Measurements from ENCODE around the gene PTPRC. TPM values are rescaled to one million over a fixed set of nuclear protein-coding genes. Genes with fewer than 3 reads are reported as not detected.

PTPRC gene
- total and polyA plus RNA-seq, 2 donors = 130 to 490 TPM

GRCh38 chr1:198637916-198638437 is 863 bp upstream of the PTPRC start:
- WGBS = 88% methylated on average over 1 of the region's 1 CpG

GRCh38 chr1:198638441-198638840 is 399 bp upstream of the PTPRC start:
- DNase-seq (ENCODE audit: low read depth in 6 of 9, low spot score in 9 of 9) = no peak
- H3K27ac ChIP-seq (ENCODE audit: low read depth in 1 of 2, low read length in 1 of 2) = peak overlapping the region; percentile 72 to 75
- 11% methylated on average over 1 of the region's 1 CpG for WGBS
- peak overlapping the region; percentile 53 to 80 for H3K4me3 ChIP-seq (ENCODE audit: low read length in 2 of 2)
- peaks cover 5 to 6% of the 10 kb centered on the region in 2 donors for H3K4me1 ChIP-seq (ENCODE audit: control insufficient read depth in 2 of 2, insufficient read depth in 2 of 2, low read length in 2 of 2)
- H3K27me3 ChIP-seq (ENCODE audit: control insufficient read depth in 2 of 2, insufficient read depth in 1 of 2, low read length in 1 of 2) = no peaks in the 10 kb centered on the region
- peaks cover 0 to 2% of the 10 kb centered on the region in 2 donors for H3K36me3 ChIP-seq (ENCODE audit: control insufficient read depth in 2 of 2, insufficient read depth in 2 of 2, low read length in 1 of 2)
- no peaks in the 10 kb centered on the region for H3K9me3 ChIP-seq (ENCODE audit: control insufficient read depth in 2 of 2, insufficient read depth in 1 of 2, low read length in 1 of 2)

More at GRCh38 chr1:198637916-198638437, 863 bp upstream of the PTPRC start:
- Histone ChIP-seq H3K27ac (ENCODE audit: low read depth in 1 of 2, low read length in 1 of 2) (peak overlapping the region; percentile 72 to 75), H3K4me3 (ENCODE audit: low read length in 2 of 2) (peak overlapping the region in 1 of 2 donors; percentile 80), H3K9me3 (ENCODE audit: control insufficient read depth in 2 of 2, insufficient read depth in 1 of 2, low read length in 1 of 2) (no peaks in the 10 kb centered on the region), H3K36me3 (ENCODE audit: control insufficient read depth in 2 of 2, insufficient read depth in 2 of 2, low read length in 1 of 2) (no peaks in the 10 kb centered on the region), H3K27me3 (ENCODE audit: control insufficient read depth in 2 of 2, insufficient read depth in 1 of 2, low read length in 1 of 2) (no peaks in the 10 kb centered on the region), H3K4me1 (ENCODE audit: control insufficient read depth in 2 of 2, insufficient read depth in 2 of 2, low read length in 2 of 2) (peaks cover 5% of the 10 kb centered on the region in 2 donors)
- no peak for DNase-seq (ENCODE audit: low read depth in 6 of 9, low spot score in 9 of 9)

GRCh38 chr1:198639671-198640143 is 867 bp downstream of the PTPRC start:
- Histone ChIP-seq H3K27ac (ENCODE audit: low read depth in 1 of 2, low read length in 1 of 2) (peak overlapping the region; percentile 71 to 75), H3K9me3 (ENCODE audit: control insufficient read depth in 2 of 2, insufficient read depth in 1 of 2, low read length in 1 of 2) (no peaks in the 10 kb centered on the region), H3K36me3 (ENCODE audit: control insufficient read depth in 2 of 2, insufficient read depth in 2 of 2, low read length in 1 of 2) (peaks cover 0 to 7% of the 10 kb centered on the region in 2 donors), H3K4me1 (ENCODE audit: control insufficient read depth in 2 of 2, insufficient read depth in 2 of 2, low read length in 2 of 2) (peaks cover 8 to 10% of the 10 kb centered on the region in 2 donors), H3K4me3 (ENCODE audit: low read length in 2 of 2) (peak overlapping the region; percentile 53 to 90), H3K27me3 (ENCODE audit: control insufficient read depth in 2 of 2, insufficient read depth in 1 of 2, low read length in 1 of 2) (no peaks in the 10 kb centered on the region)
- DNase-seq (ENCODE audit: low read depth in 6 of 9, low spot score in 9 of 9) = no peak
- 10% methylated on average over 1 of the region's 1 CpG for WGBS

- peak overlapping the region; percentile 71 to 75 for H3K27ac ChIP-seq (ENCODE audit: low read depth in 1 of 2, low read length in 1 of 2)
- 3% methylated on average over 2 of the region's 2 CpGs for WGBS
- peaks cover 8 to 10% of the 10 kb centered on the region in 2 donors for H3K4me1 ChIP-seq (ENCODE audit: control insufficient read depth in 2 of 2, insufficient read depth in 2 of 2, low read length in 2 of 2)
- peak overlapping the region; percentile 53 to 90 for H3K4me3 ChIP-seq (ENCODE audit: low read length in 2 of 2)
- no peaks in the 10 kb centered on the region for H3K27me3 ChIP-seq (ENCODE audit: control insufficient read depth in 2 of 2, insufficient read depth in 1 of 2, low read length in 1 of 2)
- H3K9me3 ChIP-seq (ENCODE audit: control insufficient read depth in 2 of 2, insufficient read depth in 1 of 2, low read length in 1 of 2) = no peaks in the 10 kb centered on the region
- H3K36me3 ChIP-seq (ENCODE audit: control insufficient read depth in 2 of 2, insufficient read depth in 2 of 2, low read length in 1 of 2) = peaks cover 0 to 7% of the 10 kb centered on the region in 2 donors
- no peak for DNase-seq (ENCODE audit: low read depth in 6 of 9, low spot score in 9 of 9)
These were observed 1.3 kb downstream of the PTPRC start for GRCh38 chr1:198640174-198640573.

- Histone ChIP-seq H3K27me3 (ENCODE audit: control insufficient read depth in 2 of 2, insufficient read depth in 1 of 2, low read length in 1 of 2) (no peaks in the 10 kb centered on the region), H3K36me3 (ENCODE audit: control insufficient read depth in 2 of 2, insufficient read depth in 2 of 2, low read length in 1 of 2) (peaks cover 0 to 14% of the 10 kb centered on the region in 2 donors), H3K9me3 (ENCODE audit: control insufficient read depth in 2 of 2, insufficient read depth in 1 of 2, low read length in 1 of 2) (no peaks in the 10 kb centered on the region), H3K4me1 (ENCODE audit: control insufficient read depth in 2 of 2, insufficient read depth in 2 of 2, low read length in 2 of 2) (peaks cover 7 to 10% of the 10 kb centered on the region in 2 donors), H3K27ac (ENCODE audit: low read depth in 1 of 2, low read length in 1 of 2) (peak overlapping the region; percentile 62 to 65), H3K4me3 (ENCODE audit: low read length in 2 of 2) (peak overlapping the region; percentile 53 to 96)
- peak in 3 of 9 donors; percentile 44 to 78 (median 52) for DNase-seq (ENCODE audit: low read depth in 6 of 9, low spot score in 9 of 9)
- WGBS = 1% methylated on average over 2 of the region's 2 CpGs
These were observed 2.7 kb downstream of the PTPRC start for GRCh38 chr1:198641501-198641900.

GRCh38 chr1:198641966-198642668 is 3.3 kb downstream of the PTPRC start:
- Histone ChIP-seq H3K36me3 (ENCODE audit: control insufficient read depth in 2 of 2, insufficient read depth in 2 of 2, low read length in 1 of 2) (peaks cover 0 to 17% of the 10 kb centered on the region in 2 donors), H3K9me3 (ENCODE audit: control insufficient read depth in 2 of 2, insufficient read depth in 1 of 2, low read length in 1 of 2) (no peaks in the 10 kb centered on the region), H3K27ac (ENCODE audit: low read depth in 1 of 2, low read length in 1 of 2) (peak overlapping the region; percentile 38 to 54), H3K27me3 (ENCODE audit: control insufficient read depth in 2 of 2, insufficient read depth in 1 of 2, low read length in 1 of 2) (no peaks in the 10 kb centered on the region), H3K4me3 (ENCODE audit: low read length in 2 of 2) (peak overlapping the region; percentile 53 to 96), H3K4me1 (ENCODE audit: control insufficient read depth in 2 of 2, insufficient read depth in 2 of 2, low read length in 2 of 2) (peaks cover 5 to 10% of the 10 kb centered on the region in 2 donors)
- 64% methylated on average over 5 of the region's 5 CpGs for WGBS
- no peak for DNase-seq (ENCODE audit: low read depth in 6 of 9, low spot score in 9 of 9)

GRCh38 chr1:198642983-198643382 is 4.1 kb downstream of the PTPRC start:
- H3K36me3 ChIP-seq (ENCODE audit: control insufficient read depth in 2 of 2, insufficient read depth in 2 of 2, low read length in 1 of 2) = peaks cover 0 to 19% of the 10 kb centered on the region in 2 donors
- H3K27me3 ChIP-seq (ENCODE audit: control insufficient read depth in 2 of 2, insufficient read depth in 1 of 2, low read length in 1 of 2) = no peaks in the 10 kb centered on the region
- no peaks in the 10 kb centered on the region for H3K9me3 ChIP-seq (ENCODE audit: control insufficient read depth in 2 of 2, insufficient read depth in 1 of 2, low read length in 1 of 2)
- H3K4me1 ChIP-seq (ENCODE audit: control insufficient read depth in 2 of 2, insufficient read depth in 2 of 2, low read length in 2 of 2) = peaks cover 5 to 12% of the 10 kb centered on the region in 2 donors
- H3K4me3 ChIP-seq (ENCODE audit: low read length in 2 of 2) = peak overlapping the region; percentile 53 to 96
- H3K27ac ChIP-seq (ENCODE audit: low read depth in 1 of 2, low read length in 1 of 2) = peak overlapping the region in 1 of 2 donors; percentile 14
- DNase-seq (ENCODE audit: low read depth in 6 of 9, low spot score in 9 of 9) = no peak

GRCh38 chr1:198643808-198644207 is 5.0 kb downstream of the PTPRC start:
- Histone ChIP-seq H3K4me3 (ENCODE audit: low read length in 2 of 2) (peak overlapping the region; percentile 53 to 96), H3K27me3 (ENCODE audit: control insufficient read depth in 2 of 2, insufficient read depth in 1 of 2, low read length in 1 of 2) (no peaks in the 10 kb centered on the region)

GRCh38 chr1:198647055-198647454 is 8.2 kb downstream of the PTPRC start:
- H3K27ac ChIP-seq (ENCODE audit: low read depth in 1 of 2, low read length in 1 of 2) = peak overlapping the region; percentile 13 to 69
- WGBS = 81% methylated on average over 1 of the region's 1 CpG
- no peaks in the 10 kb centered on the region for H3K27me3 ChIP-seq (ENCODE audit: control insufficient read depth in 2 of 2, insufficient read depth in 1 of 2, low read length in 1 of 2)
- H3K9me3 ChIP-seq (ENCODE audit: control insufficient read depth in 2 of 2, insufficient read depth in 1 of 2, low read length in 1 of 2) = no peaks in the 10 kb centered on the region
- DNase-seq (ENCODE audit: low read depth in 6 of 9, low spot score in 9 of 9) = no peak
- peaks cover 0 to 42% of the 10 kb centered on the region in 2 donors for H3K36me3 ChIP-seq (ENCODE audit: control insufficient read depth in 2 of 2, insufficient read depth in 2 of 2, low read length in 1 of 2)
- H3K4me3 ChIP-seq (ENCODE audit: low read length in 2 of 2) = peak overlapping the region in 1 of 2 donors; percentile 28
- H3K4me1 ChIP-seq (ENCODE audit: control insufficient read depth in 2 of 2, insufficient read depth in 2 of 2, low read length in 2 of 2) = peaks cover 16 to 22% of the 10 kb centered on the region in 2 donors

More at GRCh38 chr1:198643808-198644207, 5.0 kb downstream of the PTPRC start:
- no peak for DNase-seq (ENCODE audit: low read depth in 6 of 9, low spot score in 9 of 9)
- Histone ChIP-seq H3K27ac (ENCODE audit: low read depth in 1 of 2, low read length in 1 of 2) (no peak overlapping the region), H3K4me1 (ENCODE audit: control insufficient read depth in 2 of 2, insufficient read depth in 2 of 2, low read length in 2 of 2) (peaks cover 8 to 13% of the 10 kb centered on the region in 2 donors), H3K36me3 (ENCODE audit: control insufficient read depth in 2 of 2, insufficient read depth in 2 of 2, low read length in 1 of 2) (peaks cover 0 to 26% of the 10 kb centered on the region in 2 donors), H3K9me3 (ENCODE audit: control insufficient read depth in 2 of 2, insufficient read depth in 1 of 2, low read length in 1 of 2) (no peaks in the 10 kb centered on the region)
- WGBS = 82% methylated on average over 1 of the region's 1 CpG
